K562 (cell line): ENCODE data around the gene XPNPEP3. TPM values are rescaled to one million over a fixed set of nuclear protein-coding genes. Genes with fewer than 3 reads are reported as not detected.

Source experiments
- CBX5 ChIP-seq: IDR thresholded peaks from 2 replicates; pipeline ENCODE4 v1.6.1; 2014; ENCODE audit warnings: low read depth, borderline replicate concordance
- CC2D1A ChIP-seq: fragments of 450-650 bp; IDR thresholded peaks from 2 replicates; pipeline ENCODE4 v1.6.1; 2017; ENCODE audit warnings: mild to moderate bottlenecking
- CCAR2 ChIP-seq: fragments of 200-400 bp; formaldehyde crosslinking; IDR thresholded peaks from 2 replicates; pipeline ENCODE4 v1.6.1; 2017; ENCODE audit warnings: mild to moderate bottlenecking, low read depth, low read length
- CHAMP1 ChIP-seq: fragments of 450-650 bp; IDR thresholded peaks from 2 replicates; pipeline ENCODE4 v1.6.1; 2016; ENCODE audit warnings: mild to moderate bottlenecking
- DNMT1 ChIP-seq: fragments of 450-650 bp; IDR thresholded peaks from 2 replicates; pipeline ENCODE4 v1.6.1; 2016; ENCODE audit warnings: antibody characterized with exemption, mild to moderate bottlenecking
- E4F1 ChIP-seq: fragments of 250-450 bp; sonication (Bioruptor Pico); IDR thresholded peaks from 2 replicates; pipeline ENCODE4 v1.5.0; 2021; ENCODE audit warnings: mild to moderate bottlenecking, borderline replicate concordance
- ELF4 ChIP-seq: fragments of 450-650 bp; formaldehyde crosslinking; IDR thresholded peaks from 2 replicates; pipeline ENCODE4 v1.4.0; 2022; ENCODE audit warnings: missing genetic modification characterization
- HDAC1 ChIP-seq, 2 experiments: fragments of 450-650 bp; IDR thresholded peaks; 2 replicates each; pipeline ENCODE4 v1.6.1; 2016 to 2017; ENCODE audit warnings: inconsistent platforms in 1 of 2, mild to moderate bottlenecking in 1 of 2, moderate library complexity in 1 of 2
- HMGXB4 ChIP-seq: sonication (generic); formaldehyde crosslinking; IDR thresholded peaks from 2 replicates; pipeline ENCODE4 v1.8.1; 2023; ENCODE audit warnings: mild to moderate bottlenecking, missing genetic modification reagents
- KAT8 ChIP-seq: fragments of 450-650 bp; IDR thresholded peaks from 2 replicates; pipeline ENCODE4 v1.6.1; 2016; ENCODE audit warnings: low read depth, mild to moderate bottlenecking
- KHSRP ChIP-seq: fragments of 450-650 bp; IDR thresholded peaks from 2 replicates; pipeline ENCODE4 v1.6.1; 2017
- MAFG ChIP-seq: fragments of 450-650 bp; conservative IDR thresholded peaks from 2 replicates; pipeline ENCODE4 v1.6.1; 2016; ENCODE audit warnings: missing genetic modification characterization, missing compliant biosample characterization
- MECOM ChIP-seq: fragments of 250-450 bp; sonication (Bioruptor Pico); IDR thresholded peaks from 2 replicates; pipeline ENCODE4 v1.8.0; 2022; ENCODE audit warnings: inconsistent platforms
- MEIS2 ChIP-seq: fragments of 450-650 bp; IDR thresholded peaks from 2 replicates; pipeline ENCODE4 v1.6.1; 2014; ENCODE audit warnings: mild to moderate bottlenecking; ENCODE audit not compliant: partially characterized antibody
- NCOA4 ChIP-seq: fragments of 450-650 bp; IDR thresholded peaks from 2 replicates; pipeline ENCODE4 v1.6.1; 2018; ENCODE audit warnings: mild to moderate bottlenecking; ENCODE audit not compliant: partially characterized antibody
- PTTG1 ChIP-seq: fragments of 450-650 bp; IDR thresholded peaks from 2 replicates; pipeline ENCODE4 v1.6.1; 2016; ENCODE audit warnings: low read depth, mild to moderate bottlenecking, missing genetic modification characterization, missing compliant biosample characterization
- SMARCC2 ChIP-seq: fragments of 450-650 bp; IDR thresholded peaks from 2 replicates; pipeline ENCODE4 v1.6.1; 2017; ENCODE audit warnings: antibody characterized with exemption, moderate library complexity, mild to moderate bottlenecking, low read depth
- TCFL5 ChIP-seq: fragments of 250-450 bp; sonication (Bioruptor Pico); conservative IDR thresholded peaks from 2 replicates; pipeline ENCODE4 v1.6.1; 2021; ENCODE audit warnings: mild to moderate bottlenecking, moderate library complexity, matching md5 sums
- UBTF ChIP-seq, 2 experiments: IDR thresholded peaks; 2 replicates each; pipeline ENCODE4 v1.6.1; 2012; ENCODE audit warnings: improper control_type of control experiment in 2 of 2, low read depth in 2 of 2, low read length in 2 of 2, borderline replicate concordance in 1 of 2
- ZNF253 ChIP-seq: fragments of 250-450 bp; sonication (Bioruptor Pico); conservative IDR thresholded peaks from 2 replicates; pipeline ENCODE4 v1.6.1; 2021; ENCODE audit warnings: mild to moderate bottlenecking
- polyA plus RNA-seq, 8 experiments: library from polyadenylated mRNA; depleted of rRNA in 4 of 8; stranded (reverse) in 5 of 8; unstranded in 3 of 8; fragments of >200 nt; fragmentation: Nextera tagmentation in 2 of 8; fragmentation: Illumina TruSeq in 1 of 8; extraction: Ambion mirVana in 2 of 8; extraction: Trizol in 1 of 8; gene quantifications; 2 replicates each; pipeline versions ENCODE4 v1.2.1 to v1.2.3, GENCODE V29; 2011 to 2014; ENCODE audit warnings: inconsistent platforms in 1 of 8, missing spikeins in 1 of 8
- total RNA-seq, 7 experiments: library from RNA; depleted of rRNA in 6 of 7; stranded (reverse); fragments of >200 nt in 6 of 7; fragmentation: Illumina TruSeq in 2 of 7; extraction: Trizol in 2 of 7; gene quantifications; 2 replicates each; pipeline versions ENCODE4 v1.2.1 to v1.2.3, GENCODE V29; 2011 to 2021; ENCODE audit warnings: low replicate concordance in 1 of 7

XPNPEP3 gene
- total and polyA plus RNA-seq, 9 of the 15 experiments (the other 6 are each of a cell fraction or from before 2014, with no cell fraction given), result 9.1 to 22.6 (median 15.6) TPM

- TF ChIP-seq CBX5, result no peak
- TF ChIP-seq DNMT1, result no peak
- TF ChIP-seq CC2D1A, result no peak
- no peak for TF ChIP-seq KAT8
- no peak for TF ChIP-seq CHAMP1
- no peak for TF ChIP-seq PTTG1 (tag)
- TF ChIP-seq MECOM (CRISPR knock-in tag), result no peak
- TF ChIP-seq ELF4 (CRISPR knock-in tag), result no peak
- TF ChIP-seq CCAR2, result no peak
- peak; percentile 82 to 96; a peak in 3 of 4 replicates for TF ChIP-seq UBTF (IDR thresholded peaks at IDR 0.05; ENCODE audit: borderline replicate concordance in 1 of 2, low read depth in 2 of 2, low read length in 2 of 2)
- no peak for TF ChIP-seq KHSRP
- TF ChIP-seq ZNF253 (CRISPR knock-in tag), result no peak
- TF ChIP-seq NCOA4, result no peak
- TF ChIP-seq E4F1 (CRISPR knock-in tag), result no peak
- no peak for TF ChIP-seq MAFG (tag)
- TF ChIP-seq SMARCC2, result no peak
- no peak for TF ChIP-seq HMGXB4 (CRISPR knock-in tag)
- peak; percentile 36 for TF ChIP-seq MEIS2
- TF ChIP-seq TCFL5 (CRISPR knock-in tag), result no peak
- TF ChIP-seq HDAC1 (IDR thresholded peaks at IDR 0.05), result 0 out of 4 replicates have a peak, but pooled peaks of 1 of the 2 experiments have one; percentile 7
Observed at GRCh38 chr22:40950962-40951794, 94.2 kb downstream of the XPNPEP3 start, which contains the start of gene RBX1 (continued).
